A549 treated with dexamethasone at 1 μM for 4 hours (cell line): ENCODE results near the gene CCDC33. TPM values are rescaled to one million over a fixed set of nuclear protein-coding genes. Genes with fewer than 3 reads are reported as not detected.

Experiments used
- total RNA-seq: library from RNA; stranded (reverse); fragments of 200-300 nt; extraction: Qiagen RNA extraction; gene quantifications from 5 replicates; pipeline ENCODE4 v1.2.3, GENCODE V29; 2022

CCDC33 gene
- total RNA-seq = 5.8 to 8.6 TPM (median 7.1 TPM) in 5 replicates

GRCh38 chr15:74235962-74236361 is at the start of gene CCDC33:
Gene CCDC33 (plus strand): TSS chr15:74236326. CDS start chr15:74236720, 394 bp downstream.

GRCh38 chr15:74202452-74203401 is 33.4 kb upstream of the CCDC33 start, which contains the start of gene STRA6:
Gene STRA6 (minus strand): TSS chr15:74202787. CDS start chr15:74202267, 520 bp downstream.

GRCh38 chr15:74367296-74367854 is 131.2 kb downstream of the CCDC33 start, which contains the start of gene CYP11A1:
Gene CYP11A1 (minus strand): TSS chr15:74367646. CDS start chr15:74367585, 61 bp downstream.

Other genes starting within 250 kb of the CCDC33 start
- 9.2 to 11.3 TPM (median 10.8 TPM) in 5 replicates for gene STOML1, start 244.0 kb upstream of the CCDC33 start, total RNA-seq
- gene PML, start 241.6 kb upstream of the CCDC33 start, total RNA-seq = 10.9 to 17.1 TPM (median 14.7 TPM) in 5 replicates
- 0.02 to 0.32 TPM (median 0.19 TPM) in 5 replicates for gene GOLGA6A, start 153.8 kb upstream of the CCDC33 start, total RNA-seq
- gene ISLR2, start 105.7 kb upstream of the CCDC33 start, total RNA-seq = 0.06 to 0.22 TPM (median 0.15 TPM) in 5 replicates
- gene ISLR, start 62.6 kb upstream of the CCDC33 start, total RNA-seq = 0.33 to 0.52 TPM (median 0.35 TPM) in 5 replicates
- 44.2 to 82.1 TPM (median 71.9 TPM) in 5 replicates for gene STRA6, start 33.5 kb upstream of the CCDC33 start, total RNA-seq
- 0.05 TPM in 1 of 5 replicates, not detected in the others for gene CYP11A1, start 131.3 kb downstream of the CCDC33 start, total RNA-seq
- 0.98 to 1.3 TPM (median 1.1 TPM) in 5 replicates for gene SEMA7A, start 197.6 kb downstream of the CCDC33 start, total RNA-seq
- 36.9 to 41.9 TPM (median 41.5 TPM) in 5 replicates for gene UBL7, start 224.8 kb downstream of the CCDC33 start, total RNA-seq